Adrenal gland (tissue), 5 donors: ENCODE results near the gene UBC.
A peak's percentile ranks its signal among the peaks of the same experiment; 100 is the strongest.

Experiments
- CTCF ChIP-seq, 6 experiments: fragments of 450-650 bp in 4 of 6; fragments of 200-600 bp in 2 of 6; sonication (generic) in 1 of 6; IDR thresholded peaks; 1 replicate in 5 of 6; 2 replicates in 1 of 6; pipeline versions ENCODE4 v1.5.1 to v1.8.0; 2016 to 2021; ENCODE audit warnings: antibody characterized with exemption in 6 of 6, mild to moderate bottlenecking in 2 of 6, moderate library complexity in 1 of 6
- POLR2A ChIP-seq, 2 donors: fragments of 450-650 bp; IDR thresholded peaks; one replicate each; pipeline ENCODE4 v1.6.1; 2017; ENCODE audit warnings: antibody characterized with exemption in 2 of 2, mild to moderate bottlenecking in 2 of 2, moderate library complexity in 1 of 2
- donor health status: DM: no; HTN: no; CAD: no.

GRCh38 chr12:124906606-124907261 lies 7.7 kb downstream of the UBC start:
- TF ChIP-seq CTCF (IDR thresholded peaks at IDR 0.05) (peak; percentile 93 to 100 (median 98)), POLR2A (IDR thresholded peaks at IDR 0.05) (no peak)
